GM12873 (cell line): Measurements from ENCODE around the gene TOB1.

Experiments
- TF ChIP-seq, protein P1 (sequence below): IDR thresholded peaks from 2 replicates; pipeline ENCODE4 v1.5.1; 2012; ENCODE audit warnings: low read depth, mild to moderate bottlenecking, moderate library complexity, low read length, control low read depth; ENCODE audit not compliant: insufficient read depth; ENCODE audit errors: missing control alignments

TOB1 gene, protein sequence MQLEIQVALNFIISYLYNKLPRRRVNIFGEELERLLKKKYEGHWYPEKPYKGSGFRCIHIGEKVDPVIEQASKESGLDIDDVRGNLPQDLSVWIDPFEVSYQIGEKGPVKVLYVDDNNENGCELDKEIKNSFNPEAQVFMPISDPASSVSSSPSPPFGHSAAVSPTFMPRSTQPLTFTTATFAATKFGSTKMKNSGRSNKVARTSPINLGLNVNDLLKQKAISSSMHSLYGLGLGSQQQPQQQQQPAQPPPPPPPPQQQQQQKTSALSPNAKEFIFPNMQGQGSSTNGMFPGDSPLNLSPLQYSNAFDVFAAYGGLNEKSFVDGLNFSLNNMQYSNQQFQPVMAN

DNA sequence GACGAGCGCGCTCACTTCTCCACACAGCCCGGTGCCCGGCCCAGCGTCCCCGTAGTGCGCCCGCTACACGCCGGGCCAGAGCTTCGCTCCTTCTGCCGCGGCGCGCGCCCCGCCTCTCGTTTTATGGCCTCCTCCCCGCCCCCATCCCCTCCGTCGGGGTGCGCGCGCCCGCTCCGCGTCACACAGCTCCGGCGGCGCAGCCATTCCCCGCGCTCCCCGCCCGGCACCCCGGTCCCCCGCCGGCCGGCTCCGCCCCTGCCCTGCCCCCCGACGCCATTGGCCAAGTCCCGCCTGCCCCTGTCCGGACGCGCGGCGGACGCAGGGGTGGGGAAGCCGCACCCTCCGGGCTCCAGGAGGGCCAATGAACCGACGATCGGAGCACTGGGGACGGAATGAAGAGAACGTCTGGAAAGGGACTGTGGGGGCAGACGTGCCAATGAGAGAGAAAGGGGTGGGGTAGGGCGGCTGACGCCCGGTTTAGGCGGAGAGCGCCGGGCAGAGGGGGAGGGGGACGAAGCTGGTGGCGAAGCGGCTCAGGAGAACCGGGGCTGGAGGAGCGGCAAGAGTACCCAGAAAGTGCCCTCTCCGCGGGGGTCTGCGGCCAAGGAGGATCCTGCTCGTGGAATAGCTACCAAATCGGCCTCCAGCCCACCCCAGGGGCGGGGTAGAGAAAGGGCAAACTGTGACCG, at the start of gene TOB1:
Gene TOB1, minus strand, starts transcription at position 94 of the 689 bp plus-strand sequence. CDS start 2,337 bp downstream, outside the sequence.
- TF ChIP-seq, protein P1, sequence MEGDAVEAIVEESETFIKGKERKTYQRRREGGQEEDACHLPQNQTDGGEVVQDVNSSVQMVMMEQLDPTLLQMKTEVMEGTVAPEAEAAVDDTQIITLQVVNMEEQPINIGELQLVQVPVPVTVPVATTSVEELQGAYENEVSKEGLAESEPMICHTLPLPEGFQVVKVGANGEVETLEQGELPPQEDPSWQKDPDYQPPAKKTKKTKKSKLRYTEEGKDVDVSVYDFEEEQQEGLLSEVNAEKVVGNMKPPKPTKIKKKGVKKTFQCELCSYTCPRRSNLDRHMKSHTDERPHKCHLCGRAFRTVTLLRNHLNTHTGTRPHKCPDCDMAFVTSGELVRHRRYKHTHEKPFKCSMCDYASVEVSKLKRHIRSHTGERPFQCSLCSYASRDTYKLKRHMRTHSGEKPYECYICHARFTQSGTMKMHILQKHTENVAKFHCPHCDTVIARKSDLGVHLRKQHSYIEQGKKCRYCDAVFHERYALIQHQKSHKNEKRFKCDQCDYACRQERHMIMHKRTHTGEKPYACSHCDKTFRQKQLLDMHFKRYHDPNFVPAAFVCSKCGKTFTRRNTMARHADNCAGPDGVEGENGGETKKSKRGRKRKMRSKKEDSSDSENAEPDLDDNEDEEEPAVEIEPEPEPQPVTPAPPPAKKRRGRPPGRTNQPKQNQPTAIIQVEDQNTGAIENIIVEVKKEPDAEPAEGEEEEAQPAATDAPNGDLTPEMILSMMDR, result no peak

DNA sequence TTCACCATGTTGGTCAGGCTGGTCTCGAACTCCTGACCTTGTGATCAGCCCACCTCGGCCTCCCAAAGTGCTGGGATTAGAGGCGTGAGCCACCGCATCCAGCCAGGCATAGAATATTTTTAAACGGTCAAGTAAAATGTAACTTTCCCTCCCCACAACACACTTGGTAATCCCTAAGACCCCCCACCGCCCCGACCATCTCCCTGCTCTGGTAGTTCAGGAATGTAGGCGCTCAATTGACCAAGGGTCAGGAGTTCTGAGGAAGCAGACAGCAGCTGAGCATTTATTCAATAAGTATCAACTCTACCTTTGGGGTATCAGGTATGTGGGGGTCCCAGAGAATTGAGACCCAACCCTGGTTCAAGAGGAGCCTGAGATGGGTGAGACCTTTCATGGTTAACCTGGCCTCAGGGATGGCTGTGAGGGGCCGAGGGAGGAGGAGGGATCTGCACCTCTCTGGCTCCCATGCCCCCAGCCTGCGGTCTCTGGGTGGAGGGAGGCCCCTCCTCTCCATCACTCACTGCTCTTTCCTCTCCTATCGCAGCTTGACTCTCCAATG, 48.4 kb upstream of the TOB1 start:
- TF ChIP-seq, protein P1, result no peak

DNA sequence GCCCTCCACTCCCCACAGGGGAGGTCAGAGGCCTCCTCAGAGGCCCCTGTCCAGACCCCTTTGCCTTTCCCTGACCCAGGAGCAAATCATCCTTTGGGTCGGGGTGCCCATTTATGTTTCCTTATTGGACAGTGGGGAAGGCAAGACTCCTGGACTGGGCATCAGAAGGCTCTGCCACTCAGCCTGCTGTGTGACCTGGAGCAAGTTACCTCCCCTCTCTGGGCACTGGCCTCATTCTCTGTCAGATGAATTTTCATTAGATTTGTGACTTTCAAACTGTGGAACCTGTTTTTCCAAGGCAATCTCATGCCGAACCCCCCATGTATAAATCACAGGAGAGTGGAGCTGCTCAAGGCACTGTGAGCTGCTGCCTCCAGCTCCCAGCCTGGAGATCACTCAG, 47.0 kb upstream of the TOB1 start:
- TF ChIP-seq, protein P1, result no peak

DNA sequence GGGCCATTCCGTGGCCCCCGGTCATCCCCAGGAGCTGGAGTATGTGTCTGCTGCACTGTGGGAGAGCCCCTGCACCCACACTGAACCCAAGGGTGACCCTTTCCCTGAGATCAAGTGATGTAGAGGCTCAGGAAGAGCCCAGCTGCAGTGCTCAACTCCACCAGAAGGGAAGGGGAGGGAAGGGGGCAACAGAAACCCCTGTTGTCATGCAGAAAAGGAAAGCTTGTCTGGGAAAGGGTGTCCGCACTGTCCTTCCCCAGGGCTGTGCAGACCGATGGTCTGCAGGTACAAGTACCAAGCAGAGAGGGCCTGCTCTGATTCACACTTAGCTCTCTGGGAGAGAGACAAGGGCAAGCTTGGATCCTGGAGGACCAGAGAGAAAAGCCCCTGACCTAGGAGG, 45.7 kb upstream of the TOB1 start:
- TF ChIP-seq, protein P1, result no peak

DNA sequence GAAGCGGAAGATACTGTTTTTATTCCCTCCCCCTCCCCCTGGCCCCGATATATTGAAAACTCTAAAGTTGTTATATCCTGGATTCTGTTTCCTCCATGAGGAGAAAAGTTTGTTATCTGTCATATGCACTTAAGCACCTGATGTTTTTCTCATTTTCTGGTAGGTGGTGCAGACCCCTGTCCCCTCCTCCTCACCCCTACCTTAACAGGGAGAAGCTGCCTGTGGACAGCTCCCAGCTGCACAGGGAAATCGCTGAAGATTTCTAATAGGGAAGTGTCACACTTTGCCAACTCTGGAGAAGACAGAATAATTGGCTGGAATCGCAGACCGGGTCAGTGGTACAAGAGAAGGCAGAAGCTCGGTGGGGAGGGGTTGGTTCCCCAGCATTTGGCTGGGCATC, 45.3 kb upstream of the TOB1 start:
- TF ChIP-seq, protein P1, result no peak

DNA sequence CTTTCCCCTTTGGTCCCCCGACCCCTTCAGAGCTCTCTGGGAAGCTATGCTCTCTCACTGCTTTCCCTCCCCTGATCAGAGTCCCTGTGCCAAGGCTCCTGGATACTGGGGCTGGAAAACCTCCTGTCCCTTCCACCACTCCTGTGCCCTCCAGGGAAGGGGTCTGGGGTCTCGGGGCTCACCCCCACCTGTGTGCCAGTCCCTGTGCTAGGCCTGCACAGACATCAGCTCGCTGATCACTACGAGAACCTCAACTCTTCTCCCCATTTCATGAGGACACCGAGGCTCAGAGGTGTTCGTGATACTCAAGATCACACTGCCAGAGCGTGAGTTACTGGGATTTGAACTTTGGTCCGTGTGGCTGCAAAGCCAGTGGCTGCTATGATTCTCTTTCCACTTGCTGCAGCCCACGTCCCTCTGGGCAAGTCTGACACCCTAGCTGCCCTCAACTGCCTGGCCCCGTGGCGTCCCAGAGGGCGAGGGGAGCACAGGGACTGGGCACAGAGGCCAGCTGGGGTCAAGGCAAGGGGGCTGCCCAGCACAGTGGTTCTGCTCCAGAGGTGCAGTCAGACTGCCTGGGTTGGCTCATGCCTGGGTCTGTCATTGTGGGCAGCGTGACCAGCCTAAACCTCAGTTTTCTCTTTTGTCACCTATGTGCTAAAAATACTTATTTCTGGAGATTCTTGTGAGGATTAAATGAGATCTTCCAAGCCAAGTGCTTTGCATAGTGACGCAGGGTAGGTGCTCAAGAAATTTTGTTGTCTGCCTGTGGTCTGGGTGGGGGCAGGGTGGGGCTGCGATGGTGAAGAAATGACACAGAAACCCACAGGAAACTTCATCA, 43.8 kb upstream of the TOB1 start:
- TF ChIP-seq, protein P1, result no peak
